BJ (cell line): Measurements from ENCODE around the gene ACTR3C. TPM values are rescaled to one million over a fixed set of nuclear protein-coding genes. Genes with fewer than 3 reads are reported as not detected.

Experiments used
- CTCF ChIA-PET: fragments of 350-600 bp; formaldehyde crosslinking; extraction: SDS; loops from one replicate; lab custom pipeline; 2021; ENCODE audit warnings: antibody characterized with exemption, inconsistent platforms; lab: Yijun Ruan, JAX
- POLR2A ChIA-PET: fragments of 300-600 bp; sonication (Branson Sonifier 250); formaldehyde crosslinking; extraction: SDS; loops from one replicate; lab custom pipeline; 2021; ENCODE audit warnings: antibody characterized with exemption; lab: Charles Lee
- DNase-seq: peaks from one replicate; pipeline ENCODE4 v3.0.0-alpha.2; 2011; ENCODE audit warnings: low read depth
- H3K27me3 ChIP-seq: 2 replicates; pipeline ENCODE4 v1.6.0; 2011; ENCODE audit warnings: low read length; ENCODE audit not compliant: control insufficient read depth, insufficient read depth
- H3K36me3 ChIP-seq: 2 replicates; pipeline ENCODE4 v1.5.1; 2011; ENCODE audit warnings: low read length; ENCODE audit not compliant: control insufficient read depth, insufficient read depth
- H3K4me3 ChIP-seq: 2 replicates; pipeline ENCODE4 v1.5.1; 2011; ENCODE audit warnings: low read depth, mild to moderate bottlenecking, control low read depth, low read length
- polyA plus RNA-seq: library from polyadenylated mRNA; depleted of rRNA; stranded (reverse); fragments of >200 nt; gene quantifications from 2 replicates; pipeline ENCODE4 v1.2.3, GENCODE V29; 2011
- TF ChIP-seq, protein P1 (sequence below): IDR thresholded peaks from 2 replicates; pipeline ENCODE4 v1.5.1; 2011; ENCODE audit warnings: low read depth, mild to moderate bottlenecking, control low read depth, inconsistent platforms, low read length, moderate library complexity; ENCODE audit not compliant: insufficient read depth

The ACTR3C gene
- polyA plus RNA-seq, 1 experiment, result 0.60 TPM

DNA sequence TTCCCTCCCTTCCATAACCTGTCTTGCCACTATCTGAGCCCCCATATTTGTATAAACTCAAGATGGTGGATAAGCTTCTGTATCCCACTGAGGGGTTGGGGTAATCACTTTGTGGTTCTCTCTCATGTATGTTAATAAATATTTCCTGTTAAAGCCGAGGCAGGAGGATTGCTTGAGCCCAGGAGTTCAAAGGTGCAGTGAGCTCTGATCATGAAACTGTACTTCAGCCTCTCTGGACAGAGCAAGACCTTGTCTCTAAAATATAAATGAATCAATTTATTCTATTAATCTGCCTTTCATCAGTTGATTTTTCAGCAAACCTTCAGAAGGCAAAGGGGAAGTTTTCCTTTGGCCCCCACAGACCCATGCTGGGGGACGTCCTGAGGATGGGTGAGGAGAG lies 19.9 kb upstream of the ACTR3C start:
- CTCF ChIA-PET, result interaction anchor here (1.5 to 4.8 kb wide), 2 partner anchors 10 to 13 kb away, joined by 4 to 27 read pairs; no protein-coding TSS in a partner anchor
- no peak overlapping the region for H3K4me3 ChIP-seq
- no peak for DNase-seq

DNA sequence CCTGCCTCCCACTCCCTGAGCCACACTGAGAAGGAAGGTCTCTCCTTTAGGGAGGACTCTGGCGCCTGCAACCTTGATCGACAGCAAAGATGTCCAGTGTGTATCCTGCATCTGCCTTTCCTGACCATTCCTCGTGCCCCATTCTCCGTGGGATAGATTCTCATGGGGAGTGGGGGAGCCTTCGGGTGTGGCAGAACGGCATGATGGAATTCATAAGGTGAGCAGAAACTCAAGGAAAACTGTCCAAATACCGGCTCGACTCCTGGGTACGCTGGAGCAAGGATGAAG lies 18.7 kb upstream of the ACTR3C start:
- Histone ChIP-seq H3K36me3 (no peaks in the 10 kb centered on the region), H3K4me3 (no peak overlapping the region), H3K27me3 (peaks cover 20% of the 10 kb centered on the region)
- no peak for DNase-seq
- TF ChIP-seq, protein P1, sequence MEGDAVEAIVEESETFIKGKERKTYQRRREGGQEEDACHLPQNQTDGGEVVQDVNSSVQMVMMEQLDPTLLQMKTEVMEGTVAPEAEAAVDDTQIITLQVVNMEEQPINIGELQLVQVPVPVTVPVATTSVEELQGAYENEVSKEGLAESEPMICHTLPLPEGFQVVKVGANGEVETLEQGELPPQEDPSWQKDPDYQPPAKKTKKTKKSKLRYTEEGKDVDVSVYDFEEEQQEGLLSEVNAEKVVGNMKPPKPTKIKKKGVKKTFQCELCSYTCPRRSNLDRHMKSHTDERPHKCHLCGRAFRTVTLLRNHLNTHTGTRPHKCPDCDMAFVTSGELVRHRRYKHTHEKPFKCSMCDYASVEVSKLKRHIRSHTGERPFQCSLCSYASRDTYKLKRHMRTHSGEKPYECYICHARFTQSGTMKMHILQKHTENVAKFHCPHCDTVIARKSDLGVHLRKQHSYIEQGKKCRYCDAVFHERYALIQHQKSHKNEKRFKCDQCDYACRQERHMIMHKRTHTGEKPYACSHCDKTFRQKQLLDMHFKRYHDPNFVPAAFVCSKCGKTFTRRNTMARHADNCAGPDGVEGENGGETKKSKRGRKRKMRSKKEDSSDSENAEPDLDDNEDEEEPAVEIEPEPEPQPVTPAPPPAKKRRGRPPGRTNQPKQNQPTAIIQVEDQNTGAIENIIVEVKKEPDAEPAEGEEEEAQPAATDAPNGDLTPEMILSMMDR, result no peak
- ChIA-PET POLR2A (no interaction called here), CTCF (no interaction called here)

More for the DNA sequence above, 19.9 kb upstream of the ACTR3C start:
- POLR2A ChIA-PET, result no interaction called here
- H3K27me3 ChIP-seq, result peaks cover 20% of the 10 kb centered on the region
- no peaks in the 10 kb centered on the region for H3K36me3 ChIP-seq
- TF ChIP-seq, protein P1, result no peak

DNA sequence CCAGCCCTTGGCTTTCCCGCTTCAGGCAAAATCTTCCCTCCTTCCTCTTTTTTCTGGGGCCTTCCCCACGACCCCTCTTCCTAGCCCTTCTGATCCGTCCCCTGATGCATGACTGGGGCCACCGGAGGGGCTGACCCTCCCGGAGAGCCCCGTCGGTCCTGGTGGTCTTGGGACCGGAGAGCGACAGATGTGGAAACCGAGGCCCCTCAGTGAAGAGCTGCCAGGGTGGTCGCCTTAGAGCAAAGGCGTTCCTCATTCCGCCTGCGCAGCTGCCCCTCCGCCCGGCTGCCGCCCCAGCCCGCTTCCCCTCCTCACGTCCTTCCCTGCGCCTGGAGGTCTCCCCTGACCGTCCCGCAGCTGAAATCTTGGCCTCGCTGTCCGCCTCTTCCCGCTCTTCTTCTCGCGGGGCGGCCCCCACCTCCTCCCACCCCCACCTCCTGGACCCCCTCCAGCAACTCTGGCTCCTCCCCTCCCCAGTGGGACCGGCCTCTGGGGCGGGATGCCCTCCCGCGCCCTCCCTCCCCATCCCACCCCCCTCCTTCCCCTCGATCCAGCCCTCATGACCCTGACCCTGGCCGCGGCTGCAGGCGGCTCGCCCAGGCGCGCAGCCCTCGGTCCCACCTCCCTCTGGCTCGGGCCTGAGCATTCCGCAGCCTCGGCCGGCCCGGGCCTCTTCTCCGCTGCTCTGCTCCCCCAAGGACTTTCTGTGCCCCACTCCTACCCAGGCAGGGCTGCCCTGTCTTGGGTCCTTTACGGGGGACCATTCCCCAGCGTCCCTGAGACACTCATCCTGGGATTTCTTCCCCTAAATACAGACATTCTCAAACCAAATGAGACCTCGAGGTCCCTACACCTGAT lies 18.1 kb upstream of the ACTR3C start, which contains the start of gene RARRES2:
Gene RARRES2, minus strand, starts transcription at position 367 of the 858 bp plus-strand sequence. CDS start 1,020 bp downstream, outside the sequence.
- ChIA-PET CTCF (interaction anchor here (1.9 kb wide), 1 partner anchor 80 kb away, joined by 5 read pairs; no protein-coding TSS in a partner anchor), POLR2A (no interaction called here)
- Histone ChIP-seq H3K27me3 (peaks cover 20% of the 10 kb centered on the region), H3K4me3 (peak within 1 kb of the TSS; percentile 17; the same call in 1 of the 2 replicates), H3K36me3 (no peaks in the 10 kb centered on the region)
- TF ChIP-seq, protein P1, result no peak
- DNase-seq, result no peak

DNA sequence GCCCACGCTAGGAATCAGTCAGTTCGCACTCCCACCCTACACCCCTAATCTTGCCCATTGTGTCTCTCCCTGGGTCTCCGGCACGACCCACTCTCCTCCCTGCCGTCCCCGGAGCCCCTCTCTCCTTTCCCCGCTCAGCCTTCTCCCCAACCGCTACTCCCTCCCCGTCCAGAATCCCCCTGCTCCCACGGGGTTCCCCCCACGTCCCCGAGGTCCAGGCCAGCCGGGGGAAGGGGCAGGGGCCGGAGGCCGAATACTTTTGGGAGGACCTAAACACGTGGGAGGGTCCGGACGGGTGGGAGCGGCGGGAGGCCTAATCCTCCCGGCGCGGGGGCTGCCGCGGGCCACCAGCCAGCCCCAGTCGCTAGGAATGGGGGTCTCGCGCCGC lies 17.5 kb upstream of the ACTR3C start:
- H3K36me3 ChIP-seq, result no peaks in the 10 kb centered on the region
- H3K4me3 ChIP-seq, result peak overlapping the region; percentile 4; the same call in 1 of the 2 replicates
- peaks cover 20% of the 10 kb centered on the region for H3K27me3 ChIP-seq
- ChIA-PET POLR2A (interaction anchor here (0.7 kb wide), 1 partner anchor 14 kb away, joined by 5 read pairs; no protein-coding TSS in a partner anchor), CTCF (interaction anchor here (1.9 kb wide), 1 partner anchor 81 kb away, joined by 5 read pairs; no protein-coding TSS in a partner anchor)
- DNase-seq, result no peak
- TF ChIP-seq, protein P1, result no peak
